Measurements from ENCODE around the gene KRT9. TPM values are rescaled to one million over a fixed set of nuclear protein-coding genes. Genes with fewer than 3 reads are reported as not detected.

KRT9 gene
- total and polyA plus RNA-seq, 12 donors, result 0.14 to 2.1 (median 0.46) TPM; not detected in 8

DNA sequence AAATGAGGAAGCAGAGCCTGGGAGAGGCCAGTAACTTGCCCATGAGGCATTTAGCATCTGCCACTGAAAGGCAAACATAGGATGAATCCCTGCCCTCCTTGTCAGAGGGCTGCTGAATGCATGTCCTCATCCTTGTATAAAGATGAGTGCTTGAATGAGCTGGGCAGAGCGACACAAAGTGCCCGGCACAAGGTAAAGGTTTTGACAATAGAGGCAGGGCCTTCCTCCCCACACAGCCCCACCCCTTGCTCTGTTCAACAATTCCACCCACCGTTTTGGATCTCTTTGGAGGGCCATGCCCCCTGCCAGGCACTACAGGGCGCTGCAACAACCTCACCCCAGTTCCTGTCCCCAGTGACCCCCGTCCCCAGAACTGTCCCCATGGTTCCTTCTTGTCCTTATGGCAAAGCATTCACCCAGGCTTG, 42.4 kb downstream of the KRT9 start:
- H3K9me3 ChIP-seq (replicated peaks in 1 of 3), result no peaks in the 10 kb centered on the region
- H3K4me1 ChIP-seq (replicated peaks in 1 of 2), result peaks cover 5 to 25% of the 10 kb centered on the region in 2 donors
- H3K4me3 ChIP-seq, result no peak overlapping the region
- H3K27ac ChIP-seq, result peak overlapping the region in 3 of 5 donors; percentile 14 to 82 (median 63)
- H3K36me3 ChIP-seq (replicated peaks in 1 of 2), result no peaks in the 10 kb centered on the region
- DNase-seq, result no peak
- H3K27me3 ChIP-seq, result peaks cover 20% of the 10 kb centered on the region
- no peak for TF ChIP-seq POLR2A (IDR thresholded peaks at IDR 0.05)
- intact Hi-C loops (cut with DNase I), result no loop called here
- WGBS, 4 donors, result 76 to 86% (median 84%) methylated on average over 5 of the region's 5 CpGs

DNA sequence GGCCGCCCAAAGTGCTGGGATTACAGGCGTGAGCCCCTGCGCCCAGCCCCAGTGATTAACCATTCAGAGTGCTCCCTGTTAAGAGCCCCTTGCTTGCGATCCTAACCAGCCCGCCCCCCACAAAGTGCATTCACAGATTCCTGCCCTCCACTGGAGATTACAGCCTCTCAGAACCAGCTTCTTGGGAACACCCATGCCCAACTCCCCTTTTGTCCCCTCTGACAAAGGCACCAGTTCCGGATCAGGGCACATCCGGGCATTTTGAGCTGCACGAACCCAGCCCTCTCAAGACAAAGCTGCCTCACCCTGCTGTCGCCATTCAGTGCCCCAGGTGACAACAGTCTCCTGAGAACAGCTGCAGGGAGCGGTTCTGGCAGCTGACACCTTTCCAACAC, 42.9 kb downstream of the KRT9 start:
- no peak for TF ChIP-seq POLR2A (IDR thresholded peaks at IDR 0.05)
- TF ChIP-seq, protein P1, sequence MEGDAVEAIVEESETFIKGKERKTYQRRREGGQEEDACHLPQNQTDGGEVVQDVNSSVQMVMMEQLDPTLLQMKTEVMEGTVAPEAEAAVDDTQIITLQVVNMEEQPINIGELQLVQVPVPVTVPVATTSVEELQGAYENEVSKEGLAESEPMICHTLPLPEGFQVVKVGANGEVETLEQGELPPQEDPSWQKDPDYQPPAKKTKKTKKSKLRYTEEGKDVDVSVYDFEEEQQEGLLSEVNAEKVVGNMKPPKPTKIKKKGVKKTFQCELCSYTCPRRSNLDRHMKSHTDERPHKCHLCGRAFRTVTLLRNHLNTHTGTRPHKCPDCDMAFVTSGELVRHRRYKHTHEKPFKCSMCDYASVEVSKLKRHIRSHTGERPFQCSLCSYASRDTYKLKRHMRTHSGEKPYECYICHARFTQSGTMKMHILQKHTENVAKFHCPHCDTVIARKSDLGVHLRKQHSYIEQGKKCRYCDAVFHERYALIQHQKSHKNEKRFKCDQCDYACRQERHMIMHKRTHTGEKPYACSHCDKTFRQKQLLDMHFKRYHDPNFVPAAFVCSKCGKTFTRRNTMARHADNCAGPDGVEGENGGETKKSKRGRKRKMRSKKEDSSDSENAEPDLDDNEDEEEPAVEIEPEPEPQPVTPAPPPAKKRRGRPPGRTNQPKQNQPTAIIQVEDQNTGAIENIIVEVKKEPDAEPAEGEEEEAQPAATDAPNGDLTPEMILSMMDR (IDR thresholded peaks at IDR 0.05), result no peak
- WGBS, 4 donors, result 75 to 81% (median 79%) methylated on average over 10 of the region's 10 CpGs
- peaks cover 20% of the 10 kb centered on the region for H3K27me3 ChIP-seq
- H3K4me1 ChIP-seq (replicated peaks in 1 of 2), result peaks cover 5 to 25% of the 10 kb centered on the region in 2 donors
- H3K9me3 ChIP-seq (replicated peaks in 1 of 3), result no peaks in the 10 kb centered on the region
- H3K4me3 ChIP-seq, result no peak overlapping the region
- DNase-seq, result no peak
- H3K36me3 ChIP-seq (replicated peaks in 1 of 2), result no peaks in the 10 kb centered on the region
- intact Hi-C loops (cut with DNase I), result no loop called here
- H3K27ac ChIP-seq, result peak overlapping the region in 1 of 5 donors; percentile 82

DNA sequence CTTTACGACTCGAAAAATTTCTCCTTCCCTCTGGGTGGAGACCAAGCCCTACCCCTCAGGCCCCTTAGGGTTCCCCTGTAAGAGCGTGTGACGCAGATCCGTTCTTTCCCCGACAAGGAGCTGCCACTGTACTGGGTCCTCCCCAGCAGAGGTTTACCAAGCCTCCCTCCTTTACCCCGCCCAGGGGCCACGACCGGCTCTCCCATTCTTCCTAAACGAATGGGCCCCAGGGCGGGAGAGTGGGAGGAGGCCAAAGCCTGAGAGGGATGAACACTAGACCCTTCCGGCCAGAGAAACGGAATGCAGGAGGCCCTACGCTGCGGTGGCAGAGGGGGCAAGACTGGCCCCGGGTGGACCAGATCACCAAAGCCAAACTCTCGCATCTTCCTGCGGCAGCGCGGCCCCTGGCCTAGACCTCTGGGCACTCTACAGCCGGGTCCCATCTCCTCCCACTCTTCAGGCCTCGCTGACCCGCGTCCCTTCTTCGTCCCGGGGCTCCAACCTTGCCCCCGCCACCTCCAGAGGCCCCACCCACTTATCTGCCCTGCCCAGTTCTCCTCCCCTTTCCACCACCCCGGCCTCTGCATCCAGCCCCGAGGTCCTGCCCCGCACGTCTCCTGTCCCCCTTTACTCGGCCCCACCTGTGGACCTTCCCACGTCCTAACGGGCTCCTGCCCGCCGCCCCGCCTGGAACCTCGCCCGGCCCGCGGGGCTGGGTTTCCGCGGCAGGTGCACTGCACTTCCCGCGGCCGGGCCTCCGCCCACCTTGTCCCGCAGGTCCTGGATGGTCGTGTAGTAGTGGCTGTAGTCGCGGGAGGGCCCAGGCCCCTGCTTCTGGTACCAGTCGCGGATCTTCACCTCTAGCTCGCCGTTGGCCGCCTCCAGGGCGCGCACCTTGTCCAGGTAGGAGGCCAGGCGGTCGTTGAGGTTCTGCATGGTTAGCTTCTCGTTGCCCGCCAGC, 44.5 kb downstream of the KRT9 start:
- H3K36me3 ChIP-seq (replicated peaks in 1 of 2), result no peaks in the 10 kb centered on the region
- intact Hi-C loops (cut with DNase I), result no loop called here
- peak overlapping the region in 2 of 5 donors; percentile 45 to 82 for H3K27ac ChIP-seq
- TF ChIP-seq, protein P1 (IDR thresholded peaks at IDR 0.05), result no peak
- no peak for TF ChIP-seq POLR2A (IDR thresholded peaks at IDR 0.05)
- no peaks in the 10 kb centered on the region for H3K9me3 ChIP-seq (replicated peaks in 1 of 3)
- WGBS, 4 donors, result 13 to 23% (median 18%) methylated on average over 34 to 62 of the region's 62 CpGs
- DNase-seq, result peak in 1 of 7 donors; percentile 70
- H3K4me1 ChIP-seq (replicated peaks in 1 of 2), result peaks cover 5 to 25% of the 10 kb centered on the region in 2 donors
- peaks cover 20% of the 10 kb centered on the region for H3K27me3 ChIP-seq
- H3K4me3 ChIP-seq, result peak overlapping the region in 1 of 4 donors; percentile 25

DNA sequence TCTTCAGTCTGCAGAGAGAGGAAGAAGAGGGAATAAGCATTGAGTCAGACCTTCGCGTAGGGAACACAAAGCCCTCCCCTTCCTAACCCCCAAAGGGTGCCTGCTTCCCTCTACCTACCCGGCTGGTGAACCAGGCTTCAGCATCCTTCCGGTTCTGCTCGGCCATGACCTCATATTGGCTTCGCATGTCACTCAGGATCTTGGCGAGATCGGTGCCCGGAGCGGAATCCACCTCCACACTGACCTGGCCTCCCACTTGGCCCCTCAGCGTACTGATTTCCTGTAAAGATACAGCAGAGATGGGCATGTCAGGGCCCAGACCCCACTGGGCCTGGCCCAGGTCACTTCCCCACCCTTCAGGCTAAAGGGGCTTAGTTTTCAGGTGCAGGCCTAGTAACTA, 47.6 kb downstream of the KRT9 start:
- Histone ChIP-seq H3K27ac (no peak overlapping the region), H3K27me3 (peaks cover 20% of the 10 kb centered on the region), H3K9me3 (replicated peaks in 1 of 3) (no peaks in the 10 kb centered on the region), H3K36me3 (replicated peaks in 1 of 2) (no peaks in the 10 kb centered on the region), H3K4me1 (replicated peaks in 1 of 2) (peaks cover 0 to 8% of the 10 kb centered on the region in 2 donors), H3K4me3 (no peak overlapping the region)
- no peak for DNase-seq
- intact Hi-C loops (cut with DNase I), result no loop called here
- TF ChIP-seq, protein P1 (IDR thresholded peaks at IDR 0.05), result no peak
- TF ChIP-seq POLR2A (IDR thresholded peaks at IDR 0.05), result no peak
- 91 to 95% (median 93%) methylated on average over 11 of the region's 11 CpGs; no CpG with 5 or more reads in 1 of the 4 donors for WGBS, 4 donors

Measured in adrenal gland (tissue), 12 donors.